Measurements from ENCODE around the gene LCAT. TPM values are rescaled to one million over a fixed set of nuclear protein-coding genes. Genes with fewer than 3 reads are reported as not detected.

Gene LCAT
- total and polyA plus RNA-seq, 9 of the 15 experiments (the other 6 are each of a cell fraction or from before 2014, with no cell fraction given) = 0.46 to 21.0 (median 5.0) TPM

GRCh38 chr16:67936124-67936879 lies 7.6 kb downstream of the LCAT start, which contains the start of gene PSMB10 (continued):
- TF ChIP-seq ZSCAN29 (IDR thresholded peaks at IDR 0.05) (no peak), ZFPM2 (CRISPR knock-in tag; IDR thresholded peaks at IDR 0.05) (no peak), SMAD1 (IDR thresholded peaks at IDR 0.05; ENCODE audit: low read depth, low read length, partially characterized antibody) (peak; percentile 6), AFF1 (IDR thresholded peaks at IDR 0.05; ENCODE audit: low read depth in 1 of 2, partially characterized antibody in 2 of 2) (no peak), NEUROD1 (IDR thresholded peaks at IDR 0.05; ENCODE audit: borderline replicate concordance, low read depth, low read length, partially characterized antibody) (no peak), LEF1 (IDR thresholded peaks at IDR 0.05) (0 out of 2 replicates have a peak, but pooled peaks have one; percentile 21), FOXA3 (CRISPR knock-in tag; conservative IDR thresholded peaks at IDR 0.05 in 1 of 2, IDR thresholded peaks at IDR 0.05 in 1 of 2) (no peak), TARDBP (IDR thresholded peaks at IDR 0.05) (no peak), VEZF1 (CRISPR knock-in tag; IDR thresholded peaks at IDR 0.05) (peak; percentile 17), ZNF212 (CRISPR knock-in tag; IDR thresholded peaks at IDR 0.05) (no peak), ZNF609 (CRISPR knock-in tag; IDR thresholded peaks at IDR 0.05; ENCODE audit: borderline replicate concordance) (no peak), ZNF384 (IDR thresholded peaks at IDR 0.05; ENCODE audit: low read depth, low read length) (no peak), RBFOX2 (IDR thresholded peaks at IDR 0.05; ENCODE audit: low read depth, low read length) (peak; percentile 77), ZNF316 (IDR thresholded peaks at IDR 0.05) (no peak), FOXJ3 (CRISPR knock-in tag; IDR thresholded peaks at IDR 0.05) (no peak), CC2D1A (IDR thresholded peaks at IDR 0.05) (0 out of 2 replicates have a peak, but pooled peaks have one; percentile 13)
